HG02981 (cell line): ENCODE measurements around the gene ASF1B.
"Not testable (repeated sequence)": the region's sequence is repeated elsewhere in the genome, so short reads cannot be mapped to it uniquely, and the experiment has no call there.

ENCODE experiments used
- ATAC-seq: cut with Tn5 transposase; IDR thresholded peaks from one replicate; pipeline ENCODE4 v1.9.1; 2021; ENCODE audit warnings: mild to moderate bottlenecking, moderate library complexity; ENCODE audit not compliant: unreplicated experiment

ASF1B gene

GRCh38 chr19:14160017-14160703, 23.8 kb upstream of the ASF1B start:
- no peak for ATAC-seq

GRCh38 chr19:14159059-14159458, 22.7 kb upstream of the ASF1B start:
- ATAC-seq = no peak

- ATAC-seq = no peak
These were observed 22.1 kb upstream of the ASF1B start for GRCh38 chr19:14158276-14159023.

GRCh38 chr19:14156971-14157717, 20.8 kb upstream of the ASF1B start:
- ATAC-seq = no peak

- ATAC-seq = no peak
These were observed 19.7 kb upstream of the ASF1B start for GRCh38 chr19:14156122-14156521.

GRCh38 chr19:14155371-14155770, 19.0 kb upstream of the ASF1B start:
- ATAC-seq = no peak

- ATAC-seq = no peak
These were observed 16.3 kb upstream of the ASF1B start for GRCh38 chr19:14152713-14153112.

- ATAC-seq = no peak
These were observed 14.6 kb upstream of the ASF1B start for GRCh38 chr19:14150770-14151661.

- no peak for ATAC-seq
These were observed 13.8 kb upstream of the ASF1B start for GRCh38 chr19:14150041-14150769.

GRCh38 chr19:14149509-14149994, 13.2 kb upstream of the ASF1B start:
- ATAC-seq = no peak

- no peak for ATAC-seq
These were observed 12.5 kb upstream of the ASF1B start for GRCh38 chr19:14148751-14149410.

- no peak for ATAC-seq
These were observed 11.6 kb upstream of the ASF1B start for GRCh38 chr19:14147797-14148605.

- no peak for ATAC-seq
These were observed 10.4 kb upstream of the ASF1B start for GRCh38 chr19:14146789-14147216.

GRCh38 chr19:14146169-14146568, 9.8 kb upstream of the ASF1B start:
- not testable (repeated sequence) for ATAC-seq

- no peak for ATAC-seq
These were observed 9.0 kb upstream of the ASF1B start for GRCh38 chr19:14145381-14145780.

- no peak for ATAC-seq
These were observed 6.1 kb upstream of the ASF1B start for GRCh38 chr19:14142262-14143190.

- ATAC-seq = no peak
These were observed 4.7 kb upstream of the ASF1B start for GRCh38 chr19:14141041-14141440.
